ENCODE data around the gene OR4K14. TPM values are rescaled to one million over a fixed set of nuclear protein-coding genes. Genes with fewer than 3 reads are reported as not detected.

OR4K14 gene
- total RNA-seq, result not detected

GRCh38 chr14:20019257-20019865 lies at the start of gene OR4K14:
Gene OR4K14, minus strand, starts transcription at chr14:20019307. Its CDS starts 4,114 bp downstream, at chr14:20015193.

GRCh38 chr14:20059745-20060144 lies 40.6 kb upstream of the OR4K14 start, which contains the start of gene OR4L1:
Gene OR4L1, plus strand, starts transcription at chr14:20060045. Its CDS starts 0 bp downstream, at chr14:20060045.

GRCh38 chr14:20035938-20036337 lies 16.8 kb upstream of the OR4K14 start, which contains the start of gene OR4K13:
Gene OR4K13, minus strand, starts transcription at chr14:20036038. Its CDS starts 1,280 bp downstream, at chr14:20034758.

DNA sequence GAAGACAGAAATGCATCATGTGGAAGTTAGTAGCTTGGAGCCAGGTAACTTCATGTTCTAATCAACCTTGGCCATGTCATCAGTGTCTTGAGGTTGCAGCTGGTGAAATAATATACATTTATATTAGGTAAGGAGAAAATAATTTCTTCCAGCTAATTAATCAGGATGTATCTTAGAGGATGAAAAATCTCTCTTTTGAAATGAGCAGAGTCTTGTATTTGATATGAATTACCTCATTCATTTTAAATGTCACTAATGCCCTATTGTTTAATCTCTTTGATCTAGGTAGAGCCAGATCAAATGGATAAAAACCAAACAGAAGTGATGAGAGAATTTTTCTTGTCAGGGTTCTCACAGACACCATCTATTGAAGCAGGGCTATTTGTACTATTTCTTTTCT lies 17.2 kb downstream of the OR4K14 start, which contains the start of gene OR4Q2:
Gene OR4Q2, plus strand, starts transcription at position 301 of the 400 bp plus-strand sequence.

DNA sequence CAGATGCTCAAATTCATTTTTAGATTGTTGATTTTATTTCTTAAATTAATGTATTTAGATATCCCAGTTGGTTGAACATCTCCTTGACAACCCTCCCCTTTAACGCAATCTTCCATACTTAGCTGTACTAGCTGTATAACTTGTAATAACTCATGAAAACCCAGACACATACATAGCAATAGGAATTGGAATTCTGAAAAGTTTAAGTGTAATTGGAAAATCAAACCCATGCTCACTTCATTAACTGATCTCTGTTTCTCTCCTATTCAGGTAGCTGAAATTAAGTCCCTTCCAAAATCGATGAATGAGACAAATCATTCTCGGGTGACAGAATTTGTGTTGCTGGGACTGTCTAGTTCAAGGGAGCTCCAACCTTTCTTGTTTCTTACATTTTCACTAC lies 43.8 kb downstream of the OR4K14 start, which contains the start of gene OR4K15:
Gene OR4K15, plus strand, starts transcription at position 301 of the 400 bp plus-strand sequence. Its CDS starts 0 bp downstream, at position 301.

Other genes with a start within 250 kb of the OR4K14 start
- gene OR4M1, start 245.8 kb downstream of the OR4K14 start, total RNA-seq, result not detected
- not detected for gene OR4N2, start 215.5 kb downstream of the OR4K14 start, total RNA-seq
- not detected for gene OR4K2, start 144.2 kb downstream of the OR4K14 start, total RNA-seq
- not detected for gene OR4K5, start 98.7 kb downstream of the OR4K14 start, total RNA-seq
- not detected for gene OR4K1, start 88.4 kb downstream of the OR4K14 start, total RNA-seq
- not detected for gene OR4K15, start 43.7 kb downstream of the OR4K14 start, total RNA-seq
- gene OR4Q2, start 17.1 kb downstream of the OR4K14 start, total RNA-seq, result not detected
- gene OR4K13, start 16.7 kb upstream of the OR4K14 start, total RNA-seq, result not detected
- gene OR4L1, start 40.7 kb upstream of the OR4K14 start, total RNA-seq, result not detected
- gene OR4K17, start 91.4 kb upstream of the OR4K14 start, total RNA-seq, result not detected
- not detected for gene OR4N5, start 119.5 kb upstream of the OR4K14 start, total RNA-seq
- gene OR11G2, start 171.6 kb upstream of the OR4K14 start, total RNA-seq, result not detected
- not detected for gene OR11H6, start 204.4 kb upstream of the OR4K14 start, total RNA-seq
- gene OR11H7, start 209.7 kb upstream of the OR4K14 start, total RNA-seq, result not detected
- not detected for gene OR11H4, start 220.0 kb upstream of the OR4K14 start, total RNA-seq

Data from activated naive CD4-positive, alpha-beta T cell treated with anti-CD3 and anti-CD28 coated beads, Interleukin-2, amount 10 ng/mL, durations not matched to agents 5 hours and 36 hours (primary cell).